Tibial nerve (tissue), 4 donors: ENCODE measurements around the gene CYTIP. TPM values are rescaled to one million over a fixed set of nuclear protein-coding genes. Genes with fewer than 3 reads are reported as not detected.
"Not testable (repeated sequence)": the region's sequence is repeated elsewhere in the genome, so short reads cannot be mapped to it uniquely, and the experiment has no call there.

Source experiments
- DNase-seq, 2 donors: peaks; one replicate each; pipeline ENCODE4 v3.0.0-alpha.2; 2019; ENCODE audit warnings: low spot score in 2 of 2
- H3K27ac ChIP-seq, 4 donors: fragments of 200-600 bp; sonication (generic) in 3 of 4; one replicate each; pipeline ENCODE4 v1.5.1; 2017 to 2019; ENCODE audit warnings: mild to moderate bottlenecking in 1 of 4
- H3K27me3 ChIP-seq, 2 donors: fragments of 200-600 bp; sonication (generic) in 1 of 2; one replicate each; pipeline versions ENCODE4 v1.5.1 to v1.6.0; 2017 to 2019
- H3K36me3 ChIP-seq, 3 donors: fragments of 200-600 bp; sonication (generic); one replicate each; pipeline ENCODE4 v1.5.1; 2018 to 2019
- H3K4me1 ChIP-seq, 4 donors: fragments of 200-600 bp; sonication (generic) in 3 of 4; one replicate each; pipeline ENCODE4 v1.5.1; 2017 to 2019
- H3K4me3 ChIP-seq, 4 donors: fragments of 200-600 bp; sonication (generic) in 3 of 4; one replicate each; pipeline ENCODE4 v1.5.1; 2017 to 2019; ENCODE audit warnings: mild to moderate bottlenecking in 1 of 4, moderate library complexity in 1 of 4
- H3K9me3 ChIP-seq, 4 donors: fragments of 200-600 bp; sonication (generic) in 3 of 4; one replicate each; pipeline ENCODE4 v1.5.1; 2017 to 2019
- CTCF ChIP-seq, 5 experiments: fragments of 200-600 bp in 3 of 5; fragments of 450-650 bp in 2 of 5; sonication (generic) in 3 of 5; IDR thresholded peaks; one replicate each; pipeline ENCODE4 v1.5.1; 2016 to 2019; ENCODE audit warnings: antibody characterized with exemption in 5 of 5, mild to moderate bottlenecking in 3 of 5, moderate library complexity in 2 of 5
- EP300 ChIP-seq, 2 donors: sonication (generic); formaldehyde crosslinking; IDR thresholded peaks; one replicate each; pipeline ENCODE4 v1.6.1; 2017; ENCODE audit warnings: antibody characterized with exemption in 2 of 2, mild to moderate bottlenecking in 1 of 2
- POLR2A ChIP-seq, 2 donors: fragments of 450-650 bp; IDR thresholded peaks; one replicate each; pipeline ENCODE4 v1.6.1; 2017; ENCODE audit warnings: antibody characterized with exemption in 2 of 2, mild to moderate bottlenecking in 2 of 2, moderate library complexity in 2 of 2
- WGBS, 2 donors: methylation state at CpG; one replicate each; pipeline ENCODE4 v1.1.5; 2018; 5-methylcytosine and 5-hydroxymethylcytosine counted together
- total RNA-seq, 4 donors: library from RNA; depleted of rRNA; stranded (reverse); fragments of >200 nt; gene quantifications; one replicate each; pipeline ENCODE4 v1.1.0, GENCODE V29; 2016

Gene CYTIP
- total RNA-seq, 4 donors from 2014 or later = 3.7 to 9.3 (median 8.1) TPM

- H3K4me3 ChIP-seq = no peak overlapping the region
- peaks cover 0 to 9% (median 2%) of the 10 kb centered on the region in 4 donors for H3K4me1 ChIP-seq
- no peak for DNase-seq
- H3K27me3 ChIP-seq = no peaks in the 10 kb centered on the region
- peak overlapping the region in 1 of 4 donors; percentile 11 for H3K27ac ChIP-seq
- WGBS, 2 donors = 90 to 94% methylated on average over 1 of the region's 1 CpG
- no peaks in the 10 kb centered on the region for H3K9me3 ChIP-seq
- no peaks in the 10 kb centered on the region for H3K36me3 ChIP-seq
- TF ChIP-seq EP300 (IDR thresholded peaks at IDR 0.05) = no peak
- no peak for TF ChIP-seq CTCF (IDR thresholded peaks at IDR 0.05)
- TF ChIP-seq POLR2A (IDR thresholded peaks at IDR 0.05) = no peak
Measured at GRCh38 chr2:157414050-157414449, 29.8 kb downstream of the CYTIP start.

GRCh38 chr2:157413326-157414035 is 30.4 kb downstream of the CYTIP start:
- WGBS, 2 donors = 75 to 84% methylated on average over 4 of the region's 4 CpGs
- no peak overlapping the region for H3K4me3 ChIP-seq
- H3K27me3 ChIP-seq = no peaks in the 10 kb centered on the region
- no peak for TF ChIP-seq POLR2A (IDR thresholded peaks at IDR 0.05)
- no peak for TF ChIP-seq CTCF (IDR thresholded peaks at IDR 0.05)
- TF ChIP-seq EP300 (IDR thresholded peaks at IDR 0.05) = no peak
- no peak for DNase-seq
- H3K4me1 ChIP-seq = peaks cover 0 to 5% (median 2%) of the 10 kb centered on the region in 4 donors
- peak overlapping the region in 1 of 4 donors; percentile 11 for H3K27ac ChIP-seq
- H3K9me3 ChIP-seq = no peaks in the 10 kb centered on the region
- no peaks in the 10 kb centered on the region for H3K36me3 ChIP-seq

GRCh38 chr2:157411624-157412336 is 32.1 kb downstream of the CYTIP start:
- WGBS, 2 donors = 96 to 97% methylated on average over 3 of the region's 3 CpGs
- Histone ChIP-seq H3K36me3 (no peaks in the 10 kb centered on the region), H3K9me3 (no peaks in the 10 kb centered on the region), H3K27ac (no peak overlapping the region), H3K27me3 (no peaks in the 10 kb centered on the region), H3K4me1 (no peaks in the 10 kb centered on the region), H3K4me3 (no peak overlapping the region)
- TF ChIP-seq POLR2A (IDR thresholded peaks at IDR 0.05) = no peak
- no peak for TF ChIP-seq EP300 (IDR thresholded peaks at IDR 0.05)
- no peak for TF ChIP-seq CTCF (IDR thresholded peaks at IDR 0.05)
- DNase-seq = no peak

- H3K4me3 ChIP-seq, DNase-seq, H3K27me3 ChIP-seq, H3K9me3 ChIP-seq, H3K27ac ChIP-seq, H3K36me3 ChIP-seq, H3K4me1 ChIP-seq: not testable (repeated sequence)
Measured at GRCh38 chr2:157405398-157405797, 38.5 kb downstream of the CYTIP start.

- Histone ChIP-seq H3K9me3 (peaks cover 0 to 7% (median 0%) of the 10 kb centered on the region in 4 donors), H3K36me3 (no peaks in the 10 kb centered on the region), H3K4me1 (peaks cover 0 to 4% (median 0%) of the 10 kb centered on the region in 4 donors), H3K4me3 (no peak overlapping the region), H3K27ac (peak overlapping the region in 1 of 4 donors; percentile 53), H3K27me3 (no peaks in the 10 kb centered on the region)
- WGBS, 2 donors = 73 to 84% methylated on average over 2 of the region's 2 CpGs
- TF ChIP-seq EP300 (IDR thresholded peaks at IDR 0.05) (no peak), POLR2A (IDR thresholded peaks at IDR 0.05) (no peak), CTCF (IDR thresholded peaks at IDR 0.05) (no peak)
- DNase-seq = no peak
Measured at GRCh38 chr2:157404363-157404762, 39.5 kb downstream of the CYTIP start.

- not testable (repeated sequence) for H3K9me3 ChIP-seq, H3K4me3 ChIP-seq, H3K36me3 ChIP-seq, DNase-seq, H3K4me1 ChIP-seq, H3K27me3 ChIP-seq
- 79 to 85% methylated on average over 15 of the region's 15 CpGs for WGBS, 2 donors
- peak overlapping the region in 1 of 4 donors; percentile 53 for H3K27ac ChIP-seq
Measured at GRCh38 chr2:157402801-157403485, 40.9 kb downstream of the CYTIP start.
